ENCODE results near the gene MMEL1. TPM values are rescaled to one million over a fixed set of nuclear protein-coding genes. Genes with fewer than 3 reads are reported as not detected.

MMEL1 gene
- total and polyA plus RNA-seq, 2 donors (not counting 3 experiments of a cell fraction or from before 2014, with no cell fraction given), result 1.1 to 1.2 TPM

DNA sequence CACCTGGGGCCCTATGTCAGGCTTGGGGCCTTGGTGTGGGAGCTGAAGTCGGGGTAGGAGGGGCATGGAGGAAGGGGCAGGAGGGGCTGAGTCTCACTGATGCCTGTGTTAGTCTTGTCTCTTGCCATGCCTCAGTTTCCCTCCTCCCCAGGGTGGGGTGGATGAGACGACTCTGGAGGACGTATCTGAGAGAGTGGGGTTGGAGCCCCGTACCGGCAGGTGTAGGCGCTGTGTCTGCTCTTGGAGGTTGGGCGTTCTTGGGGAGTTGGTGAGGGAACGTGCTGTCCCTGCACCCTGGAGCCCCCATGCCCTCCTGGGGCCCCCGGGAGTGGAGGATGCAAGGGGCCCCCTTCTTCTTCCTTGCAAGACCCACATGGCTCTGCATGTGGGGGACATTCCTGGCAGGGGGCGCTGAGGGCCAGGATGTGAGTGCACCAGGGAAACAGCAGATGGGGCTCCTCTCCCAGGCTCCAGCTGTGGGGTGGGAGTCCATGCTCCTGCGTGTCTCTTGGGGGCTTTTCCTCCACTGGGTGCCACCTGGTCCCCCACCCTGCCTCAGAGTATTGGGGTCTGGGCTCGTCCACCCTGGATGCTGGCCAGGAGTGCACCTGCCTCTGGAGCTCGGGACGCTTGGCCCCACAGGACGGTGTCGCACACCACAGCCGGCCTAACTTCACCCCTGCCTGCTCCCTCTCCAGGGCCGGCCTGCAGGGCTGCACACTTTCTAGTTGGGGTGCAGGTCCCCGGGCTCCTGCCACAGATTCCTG, 78.0 kb downstream of the MMEL1 start:
- POLR2A ChIA-PET, result no interaction called here
- Histone ChIP-seq H3K79me2 (ENCODE audit: control insufficient read depth, insufficient read depth, low read length) (no peaks in the 10 kb centered on the region), H3K9ac (replicated peaks; ENCODE audit: extremely low read depth, insufficient read depth, low read length) (peak overlapping the region; percentile 33), H3K27ac (ENCODE audit: insufficient read depth, low read depth, low read length) (peak overlapping the region; percentile 53), H4K20me1 (replicated peaks; ENCODE audit: control insufficient read depth, extremely low read depth, insufficient read depth, low read length) (no peaks in the 10 kb centered on the region), H3K27me3 (ENCODE audit: control insufficient read depth in 2 of 2, insufficient read depth in 2 of 2, low read length in 2 of 2) (no peaks in the 10 kb centered on the region), H3K36me3 (ENCODE audit: control insufficient read depth in 2 of 2, extremely low read depth in 1 of 2, insufficient read depth in 2 of 2, low read length in 2 of 2) (peaks cover 0 to 3% of the 10 kb centered on the region in 2 experiments), H3K4me2 (ENCODE audit: insufficient read depth, low read length) (peak overlapping the region; percentile 53), H3K9me1 (replicated peaks; ENCODE audit: control insufficient read depth, extremely low read depth, insufficient read depth, low read length) (no peaks in the 10 kb centered on the region), H3K9me3 (replicated peaks; ENCODE audit: control insufficient read depth, insufficient read depth, low read length) (no peaks in the 10 kb centered on the region), H2AFZ (ENCODE audit: low read depth, low read length) (peak overlapping the region; percentile 60), H3K4me3 (replicated peaks in 1 of 3; ENCODE audit: insufficient read depth in 1 of 3, low read depth in 1 of 3, low read length in 3 of 3) (no peak overlapping the region), H3K4me1 (ENCODE audit: control insufficient read depth, extremely low read depth, insufficient read depth, low read length) (peaks cover 23% of the 10 kb centered on the region)
- TF ChIP-seq POLR2AphosphoS5 (IDR thresholded peaks at IDR 0.05; ENCODE audit: insufficient read depth, low read depth, low read length), result no peak
- TF ChIP-seq, protein P1, sequence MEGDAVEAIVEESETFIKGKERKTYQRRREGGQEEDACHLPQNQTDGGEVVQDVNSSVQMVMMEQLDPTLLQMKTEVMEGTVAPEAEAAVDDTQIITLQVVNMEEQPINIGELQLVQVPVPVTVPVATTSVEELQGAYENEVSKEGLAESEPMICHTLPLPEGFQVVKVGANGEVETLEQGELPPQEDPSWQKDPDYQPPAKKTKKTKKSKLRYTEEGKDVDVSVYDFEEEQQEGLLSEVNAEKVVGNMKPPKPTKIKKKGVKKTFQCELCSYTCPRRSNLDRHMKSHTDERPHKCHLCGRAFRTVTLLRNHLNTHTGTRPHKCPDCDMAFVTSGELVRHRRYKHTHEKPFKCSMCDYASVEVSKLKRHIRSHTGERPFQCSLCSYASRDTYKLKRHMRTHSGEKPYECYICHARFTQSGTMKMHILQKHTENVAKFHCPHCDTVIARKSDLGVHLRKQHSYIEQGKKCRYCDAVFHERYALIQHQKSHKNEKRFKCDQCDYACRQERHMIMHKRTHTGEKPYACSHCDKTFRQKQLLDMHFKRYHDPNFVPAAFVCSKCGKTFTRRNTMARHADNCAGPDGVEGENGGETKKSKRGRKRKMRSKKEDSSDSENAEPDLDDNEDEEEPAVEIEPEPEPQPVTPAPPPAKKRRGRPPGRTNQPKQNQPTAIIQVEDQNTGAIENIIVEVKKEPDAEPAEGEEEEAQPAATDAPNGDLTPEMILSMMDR (IDR thresholded peaks at IDR 0.05; ENCODE audit: extremely low read depth in 1 of 2, insufficient read depth in 1 of 2, low read depth in 1 of 2, low read length in 2 of 2), result peak; percentile 48 to 59
- TF ChIP-seq MYC (IDR thresholded peaks at IDR 0.05; ENCODE audit: low read depth, low read length), result no peak
- TF ChIP-seq GATA2 (IDR thresholded peaks at IDR 0.05; ENCODE audit: insufficient read depth, insufficient read length, low read depth, low read length), result no peak
- TF ChIP-seq JUN (IDR thresholded peaks at IDR 0.05; ENCODE audit: borderline replicate concordance, insufficient read depth, insufficient read length, low read depth), result no peak
- FAIRE-seq, result no peak
- peak; percentile 23 for DNase-seq (ENCODE audit: low read depth, low spot score)
- BruUV-seq (replicated peaks), result no TSS peak
- intact Hi-C loops (cut with micrococcal nuclease) (loop anchor here (1.0 kb wide), 1 partner anchor 30 kb away; no protein-coding TSS in a partner anchor), dilution Hi-C loops (cut with MboI; ENCODE audit: extremely low pct_ligation_motif_present, low sequenced_read_pairs) (no loop called here)
- CTCF ChIA-PET, result interaction anchor here (0.7 to 2.9 kb wide), 4 partner anchors 23 to 870 kb away, joined by 3 to 23 read pairs (median 4); no protein-coding TSS in a partner anchor

Measured in endothelial cell of umbilical vein (primary cell).